ENCODE measurements around the gene TVP23A.

Gene TVP23A

GRCh38 chr16:10762336-10763016 lies 56.1 kb downstream of the TVP23A start:
- peaks cover 4 to 86% of the 10 kb centered on the region in 2 experiments; a peak in 2 of 3 replicates for H3K36me3 ChIP-seq (ENCODE audit: control insufficient read depth in 2 of 2, insufficient read depth in 1 of 2, low read length in 2 of 2)
- no peak for TF ChIP-seq ZNF654 (tag by site-specific recombination; IDR thresholded peaks at IDR 0.05; ENCODE audit: low read depth)
- no peak for TF ChIP-seq ZNF394 (tag by site-specific recombination; IDR thresholded peaks at IDR 0.05; ENCODE audit: borderline replicate concordance)
- no peak for TF ChIP-seq ZNF2 (tag by site-specific recombination; IDR thresholded peaks at IDR 0.05)
- no peak for TF ChIP-seq ZNF488 (tag by site-specific recombination; IDR thresholded peaks at IDR 0.05)
- no peak for TF ChIP-seq ZNF23 (tag by site-specific recombination; IDR thresholded peaks at IDR 0.05; ENCODE audit: borderline replicate concordance)
- TF ChIP-seq ZNF623 (tag by site-specific recombination; IDR thresholded peaks at IDR 0.05), result no peak
- no peak for TF ChIP-seq KLF7 (tag by site-specific recombination; IDR thresholded peaks at IDR 0.05; ENCODE audit: borderline replicate concordance)
- TF ChIP-seq ZNF692 (tag by site-specific recombination; IDR thresholded peaks at IDR 0.05), result no peak
- TF ChIP-seq ZNF555 (tag by site-specific recombination; conservative IDR thresholded peaks at IDR 0.05), result no peak
- TF ChIP-seq ZNF24 (tag by site-specific recombination; IDR thresholded peaks at IDR 0.05), result no peak
- TF ChIP-seq ZNF776 (tag by site-specific recombination; IDR thresholded peaks at IDR 0.05; ENCODE audit: borderline replicate concordance), result no peak
- no peak for TF ChIP-seq BCL11B (tag by site-specific recombination; IDR thresholded peaks at IDR 0.05; ENCODE audit: low read depth)
- TF ChIP-seq GLIS2 (tag by site-specific recombination; IDR thresholded peaks at IDR 0.05), result no peak
- no peak for TF ChIP-seq ZNF558 (tag by site-specific recombination; IDR thresholded peaks at IDR 0.05)
- no peak for TF ChIP-seq ZNF704 (tag by site-specific recombination; IDR thresholded peaks at IDR 0.05)
- TF ChIP-seq ZNF629 (tag by site-specific recombination; IDR thresholded peaks at IDR 0.05), result no peak
- no peak for TF ChIP-seq GFI1B (tag by site-specific recombination; IDR thresholded peaks at IDR 0.05)
- no peak for TF ChIP-seq ZSCAN18 (tag by site-specific recombination; IDR thresholded peaks at IDR 0.05)
- H3K27ac ChIP-seq (ENCODE audit: extremely low read depth, low read depth, low read length), result no peak overlapping the region
- ChIA-PET CTCF (no interaction called here), POLR2A (no interaction called here)
- H3K4me3 ChIP-seq (ENCODE audit: low read depth, low read length), result no peak overlapping the region
- H3K9me3 ChIP-seq (ENCODE audit: control insufficient read depth, insufficient read depth, low read depth, low read length), result no peaks in the 10 kb centered on the region
- H3K4me1 ChIP-seq (ENCODE audit: control insufficient read depth, insufficient read depth, low read length), result no peaks in the 10 kb centered on the region

- CTCF ChIA-PET, result interaction anchor here (0.6 kb wide), 1 partner anchor 18 kb away, joined by 4 read pairs; no protein-coding TSS in a partner anchor
- POLR2A ChIA-PET, result no interaction called here
- H3K36me3 ChIP-seq (ENCODE audit: control insufficient read depth in 2 of 2, insufficient read depth in 1 of 2, low read length in 2 of 2), result peaks cover 8 to 89% of the 10 kb centered on the region in 2 experiments; a peak in 2 of 3 replicates
- no peaks in the 10 kb centered on the region for H3K4me1 ChIP-seq (ENCODE audit: control insufficient read depth, insufficient read depth, low read length)
- H3K27ac ChIP-seq (ENCODE audit: extremely low read depth, low read depth, low read length), result no peak overlapping the region
- no peak overlapping the region for H3K4me3 ChIP-seq (ENCODE audit: low read depth, low read length)
- TF ChIP-seq ZNF169 (tag by site-specific recombination; IDR thresholded peaks at IDR 0.05), result no peak
- TF ChIP-seq ATF2 (tag by site-specific recombination; IDR thresholded peaks at IDR 0.05; ENCODE audit: low read depth), result no peak
- TF ChIP-seq ZNF843 (tag by site-specific recombination; IDR thresholded peaks at IDR 0.05), result no peak
- no peak for TF ChIP-seq GFI1B (tag by site-specific recombination; IDR thresholded peaks at IDR 0.05)
- no peaks in the 10 kb centered on the region for H3K9me3 ChIP-seq (ENCODE audit: control insufficient read depth, insufficient read depth, low read depth, low read length)
Observed at GRCh38 chr16:10761373-10761772, 57.2 kb downstream of the TVP23A start.

Measured in HEK293 (cell line).